NCI-H146 (cell line): ENCODE results near the gene OCLN.
"Not testable (repeated sequence)": the region's sequence is repeated elsewhere in the genome, so short reads cannot be mapped to it uniquely, and the experiment has no call there.

ENCODE experiments used
- DNase-seq: peaks from one replicate; lab custom pipeline; 2025; lab: John Stamatoyannopoulos, UW

OCLN gene

DNA sequence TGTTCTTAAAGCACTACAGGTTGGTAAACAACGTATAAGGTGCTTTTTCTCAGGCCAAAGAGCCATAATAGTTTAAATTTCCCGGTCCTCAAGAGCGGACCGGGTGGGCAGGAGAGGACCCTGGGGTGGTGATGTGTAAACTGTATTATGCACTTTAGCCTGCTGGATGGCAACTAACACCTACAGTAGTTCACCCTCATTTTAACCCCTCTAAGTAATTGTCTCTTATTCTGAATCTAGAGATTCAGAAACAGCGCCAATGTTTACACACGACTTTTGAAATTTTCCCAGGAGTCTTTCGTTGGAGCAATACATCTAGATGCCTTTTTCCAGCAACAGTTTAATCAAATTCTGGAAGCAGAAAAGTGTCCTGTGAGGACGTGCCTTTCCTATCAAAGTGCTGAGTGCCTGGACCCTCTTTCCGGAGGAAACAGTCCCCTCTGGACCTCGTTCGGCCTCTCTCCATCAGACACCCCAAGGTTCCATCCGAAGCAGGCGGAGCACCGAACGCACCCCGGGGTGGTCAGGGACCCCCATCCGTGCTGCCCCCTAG lies 676 bp upstream of the OCLN start:
- no peak for DNase-seq

DNA sequence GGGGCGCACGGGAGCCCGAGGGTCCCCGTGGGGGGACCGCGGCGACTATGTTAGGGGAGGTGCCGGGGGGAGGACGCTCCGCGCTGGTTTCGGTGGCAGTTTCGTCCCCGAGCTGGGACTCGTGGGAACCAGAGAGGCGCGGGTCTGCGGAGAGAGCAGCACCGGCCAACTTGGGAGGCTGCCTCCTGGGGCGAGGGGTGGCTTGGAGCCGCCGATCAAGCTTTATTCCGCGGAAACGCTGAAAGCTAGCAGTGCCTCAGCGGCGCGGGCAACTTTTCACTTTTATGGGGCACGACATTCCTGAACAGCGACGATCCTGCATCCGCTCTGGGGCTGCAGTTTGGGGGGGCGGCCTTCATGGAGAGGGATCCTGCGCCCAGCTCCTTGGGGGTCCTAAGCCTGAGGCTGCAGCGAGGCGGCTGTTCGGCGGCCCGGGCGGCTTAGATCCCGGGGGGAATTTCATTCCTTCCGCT lies 369 bp downstream of the OCLN start:
- peak; percentile 57 for DNase-seq

GRCh38 chr5:69493396-69494133 lies 975 bp downstream of the OCLN start:
- DNase-seq = peak; percentile 66

GRCh38 chr5:69494452-69494851 lies 1.9 kb downstream of the OCLN start:
- no peak for DNase-seq

- DNase-seq = no peak
Observed at GRCh38 chr5:69497006-69497520, 4.5 kb downstream of the OCLN start.

GRCh38 chr5:69498384-69498783 lies 5.8 kb downstream of the OCLN start:
- DNase-seq = no peak

DNA sequence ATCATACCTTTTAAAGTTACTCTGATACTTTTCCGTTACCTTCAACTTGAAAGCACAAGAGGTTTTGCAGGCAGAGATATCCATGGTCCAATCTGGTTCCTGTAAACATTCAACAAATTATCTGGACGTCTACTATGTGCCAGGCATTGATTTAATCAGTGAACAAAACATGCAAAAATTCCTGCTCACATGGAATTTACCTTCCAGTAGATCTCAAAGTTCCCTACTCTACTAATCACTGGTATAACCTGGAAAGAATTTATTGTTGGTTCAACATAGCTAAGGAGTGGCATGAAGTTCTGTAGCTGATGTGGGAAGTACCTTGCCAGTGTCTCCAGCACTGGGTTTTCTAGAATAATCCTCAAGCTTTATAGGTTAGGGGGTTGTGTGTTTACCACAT lies 9.8 kb downstream of the OCLN start:
- no peak for DNase-seq

DNA sequence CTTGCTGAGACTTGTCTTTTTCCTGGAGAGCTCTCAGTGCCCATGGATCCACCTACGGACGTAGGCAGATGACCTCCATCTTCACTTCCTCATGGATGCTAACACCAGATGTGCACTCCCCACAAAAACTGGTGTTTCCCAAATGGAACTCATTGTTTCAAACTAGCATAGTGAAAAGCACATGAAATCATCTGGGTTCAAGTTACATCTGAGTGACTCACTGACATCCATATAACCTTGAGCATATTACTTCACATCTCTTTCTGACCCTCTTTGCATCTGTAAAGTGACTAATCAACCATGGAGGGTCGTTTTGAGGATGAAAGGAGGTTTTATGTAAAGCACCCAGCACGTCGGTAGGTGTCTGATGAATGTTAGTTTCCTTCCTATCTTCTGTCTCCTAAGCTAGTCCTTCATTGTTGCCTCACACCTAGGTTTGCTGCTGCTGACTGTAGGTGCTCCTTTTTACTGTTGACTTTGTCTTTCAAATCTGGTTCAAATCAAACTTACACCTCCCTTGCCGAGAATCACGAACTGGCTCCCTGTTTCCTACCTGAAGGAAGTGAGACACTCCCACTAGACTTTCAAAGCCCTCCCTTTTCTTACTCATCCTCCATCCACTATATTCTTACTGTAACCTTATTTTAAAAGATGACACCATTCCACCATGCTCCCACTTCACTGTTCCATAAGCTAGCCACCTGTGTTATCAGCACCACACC lies 10.3 kb downstream of the OCLN start:
- no peak for DNase-seq

GRCh38 chr5:69504036-69504435 lies 11.4 kb downstream of the OCLN start:
- DNase-seq = no peak

DNA sequence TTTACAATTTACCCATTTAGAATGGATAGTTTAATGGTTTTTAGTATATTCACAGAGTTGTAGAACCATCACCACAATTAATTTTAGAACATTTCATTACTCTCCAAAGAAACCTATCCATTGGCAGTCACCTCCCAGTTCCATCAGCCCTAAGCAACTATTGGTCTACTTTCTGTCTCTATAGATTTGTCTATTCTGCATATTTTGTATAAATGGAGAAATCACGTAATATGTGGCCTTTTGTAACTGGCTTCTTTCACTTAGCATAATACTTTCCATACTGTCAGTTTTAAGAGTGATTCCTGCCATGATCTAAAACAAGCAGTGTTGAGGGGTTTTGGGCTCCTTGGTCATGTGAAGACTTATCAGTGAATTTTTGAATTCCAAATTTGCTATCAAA lies 12.7 kb downstream of the OCLN start:
- no peak for DNase-seq

GRCh38 chr5:69509212-69509611 lies 16.6 kb downstream of the OCLN start:
- no peak for DNase-seq

GRCh38 chr5:69510694-69511093 lies 18.1 kb downstream of the OCLN start:
- DNase-seq = no peak

- DNase-seq = no peak
Observed at GRCh38 chr5:69512740-69513260, 20.2 kb downstream of the OCLN start.

- DNase-seq = not testable (repeated sequence)
Observed at GRCh38 chr5:69515570-69515969, 23.0 kb downstream of the OCLN start.

- no peak for DNase-seq
Observed at GRCh38 chr5:69516769-69517168, 24.2 kb downstream of the OCLN start.

GRCh38 chr5:69517763-69518212 lies 25.2 kb downstream of the OCLN start:
- DNase-seq = no peak

DNA sequence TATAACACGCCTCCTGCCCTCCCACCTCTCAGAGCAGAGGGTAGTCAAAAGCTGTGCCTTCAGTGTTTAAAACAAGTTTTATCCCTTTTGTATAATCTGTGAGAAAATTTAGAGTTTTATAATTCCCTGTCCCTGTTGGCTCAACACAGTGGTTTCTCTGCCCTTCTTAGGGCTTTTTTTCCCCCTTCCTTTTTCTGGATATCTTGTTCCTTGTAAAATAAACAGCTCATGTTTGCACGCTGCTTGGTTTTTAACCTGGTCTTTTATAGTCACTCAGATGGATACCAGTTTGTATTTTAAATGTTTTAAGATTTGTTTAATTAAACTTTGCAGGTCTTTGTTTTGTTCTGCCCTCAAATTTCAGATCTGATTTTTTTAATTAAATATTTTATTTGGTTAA lies 26.7 kb downstream of the OCLN start:
- DNase-seq = no peak

GRCh38 chr5:69522035-69522434 lies 29.4 kb downstream of the OCLN start:
- no peak for DNase-seq

GRCh38 chr5:69525490-69525889 lies 32.9 kb downstream of the OCLN start:
- no peak for DNase-seq

- DNase-seq = no peak
Observed at GRCh38 chr5:69526660-69527059, 34.1 kb downstream of the OCLN start.

DNA sequence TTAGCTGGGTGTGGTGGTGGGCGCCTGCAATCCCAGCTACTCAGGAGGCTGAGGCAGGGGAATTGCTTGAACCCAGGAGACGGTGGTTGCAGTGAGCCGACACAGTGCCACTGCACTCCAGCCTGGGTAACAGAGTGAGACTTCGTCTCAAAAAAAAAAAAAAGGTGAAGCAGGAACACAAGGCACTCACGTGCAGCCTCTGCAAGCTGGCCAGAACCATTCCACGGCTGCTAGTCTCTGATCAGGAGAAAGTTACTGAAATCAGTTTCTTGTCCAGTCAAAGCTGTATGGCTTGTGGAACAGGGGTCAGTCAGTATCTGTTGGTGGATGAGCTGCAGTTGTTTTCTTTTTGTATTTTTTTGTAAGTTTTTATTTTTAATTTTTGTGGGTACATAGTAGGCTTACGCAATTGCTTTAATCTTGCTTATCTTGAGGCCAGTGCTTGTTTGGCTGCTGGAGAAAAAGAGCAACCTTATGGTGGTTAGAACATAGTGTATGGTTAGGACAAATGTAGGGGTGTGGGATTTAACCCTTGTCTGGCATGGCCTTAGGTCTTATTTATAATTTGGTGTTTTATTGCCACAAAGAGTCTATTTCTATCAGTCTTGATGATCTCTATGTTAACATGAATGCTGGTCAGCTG lies 34.7 kb downstream of the OCLN start:
- no peak for DNase-seq

DNA sequence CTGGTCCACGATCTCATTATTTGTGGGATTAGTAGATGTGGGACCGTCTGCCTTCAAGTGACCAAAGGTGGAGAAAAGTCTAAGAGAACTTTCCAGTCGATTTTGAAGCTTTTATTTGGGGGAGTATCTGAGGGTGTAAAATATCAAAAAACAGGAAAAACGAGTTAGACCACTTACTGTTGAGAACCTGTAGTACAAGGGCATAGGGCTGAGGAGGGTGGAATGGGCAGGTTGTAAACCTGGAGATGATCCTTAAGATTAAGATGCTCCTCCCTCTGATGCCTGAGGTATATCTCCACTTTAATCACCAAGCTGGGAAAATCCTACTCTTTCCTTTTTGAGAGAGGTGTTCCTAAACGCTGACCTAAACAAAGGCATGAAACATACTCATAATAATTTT lies 35.4 kb downstream of the OCLN start:
- no peak for DNase-seq
